ENCODE data around the gene BTRC.
A peak's percentile ranks its signal among the peaks of the same experiment; 100 is the strongest.

The BTRC gene

DNA sequence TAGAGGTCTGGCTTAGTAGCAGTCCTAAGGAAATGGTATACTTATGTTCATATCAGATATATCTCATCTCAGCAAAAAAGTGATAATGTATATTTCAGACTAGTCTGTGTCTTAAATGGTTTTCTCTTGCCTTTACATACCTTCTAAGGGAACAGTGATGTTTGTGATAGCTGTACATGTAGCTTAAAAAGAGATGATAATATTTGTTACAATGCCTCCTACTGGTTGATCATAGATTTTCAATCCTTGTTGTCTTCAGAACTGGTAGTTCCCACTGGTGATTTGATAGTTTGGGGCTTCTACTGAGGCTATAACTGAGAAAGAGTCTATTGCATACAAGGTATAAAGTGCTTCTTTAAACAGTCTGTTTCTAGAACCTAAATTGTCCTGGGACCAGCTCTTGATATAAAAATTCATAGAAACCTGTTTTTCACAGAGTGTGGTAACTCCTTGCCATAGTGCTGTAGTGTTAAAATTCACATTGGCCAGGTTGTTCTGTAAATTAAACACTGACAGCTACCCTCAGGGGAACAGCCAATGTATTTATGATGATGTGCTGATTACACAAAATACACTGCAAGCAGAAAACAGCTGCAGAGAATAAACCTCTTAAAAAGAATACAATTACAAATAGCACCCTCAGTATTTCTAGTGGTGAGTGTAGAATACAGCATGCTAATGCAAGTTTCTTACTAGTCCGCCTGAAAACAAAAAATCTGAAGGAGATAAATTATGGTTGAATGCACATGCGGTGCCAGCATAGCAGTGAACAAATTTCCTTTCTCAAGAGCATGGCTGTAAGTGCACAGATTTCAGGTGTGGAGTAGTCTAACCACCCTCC is 90.3 kb downstream of the BTRC start:
- DNase-seq (ENCODE audit: low read depth): peak; percentile 45

DNA sequence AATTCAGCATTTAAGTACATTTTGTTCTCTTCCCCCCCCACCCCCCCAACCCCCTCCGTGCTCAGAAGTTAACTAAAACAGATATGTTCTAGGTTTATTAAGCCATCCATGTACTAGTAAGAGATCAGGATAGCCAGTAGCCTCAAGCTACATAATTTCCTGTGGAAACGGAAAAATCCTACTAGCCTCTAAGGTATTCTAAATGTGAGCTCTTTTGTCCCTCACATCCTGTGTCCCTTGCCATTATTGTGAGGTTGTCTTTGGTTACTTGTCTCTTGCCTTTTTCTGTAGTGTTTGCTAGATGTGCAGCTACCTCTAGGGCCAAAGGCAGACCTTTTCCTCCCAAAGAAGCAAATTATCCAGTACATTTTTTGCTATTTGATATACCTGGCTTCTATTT is 92.1 kb downstream of the BTRC start:
- DNase-seq (ENCODE audit: low read depth): no peak

DNA sequence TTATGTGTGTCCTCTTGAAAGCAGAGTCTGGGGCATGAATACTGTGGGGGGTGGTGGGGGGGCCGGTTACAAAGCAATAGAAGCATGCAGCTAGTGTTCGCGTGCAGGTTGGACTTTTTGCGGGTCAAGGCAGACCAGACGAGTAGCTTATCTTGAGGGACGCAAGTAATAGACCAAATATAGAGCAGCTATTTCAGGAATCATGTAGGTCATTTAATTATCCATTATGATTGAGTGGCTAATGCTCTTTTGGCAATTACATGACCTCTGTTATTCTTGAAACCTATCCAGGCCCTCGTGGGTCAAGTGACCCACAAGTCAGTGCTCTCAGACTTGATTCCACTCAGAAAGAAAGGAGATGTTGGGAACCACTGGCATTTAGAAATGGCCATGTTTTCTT is 93.0 kb downstream of the BTRC start:
- no peak for DNase-seq (ENCODE audit: low read depth)

DNA sequence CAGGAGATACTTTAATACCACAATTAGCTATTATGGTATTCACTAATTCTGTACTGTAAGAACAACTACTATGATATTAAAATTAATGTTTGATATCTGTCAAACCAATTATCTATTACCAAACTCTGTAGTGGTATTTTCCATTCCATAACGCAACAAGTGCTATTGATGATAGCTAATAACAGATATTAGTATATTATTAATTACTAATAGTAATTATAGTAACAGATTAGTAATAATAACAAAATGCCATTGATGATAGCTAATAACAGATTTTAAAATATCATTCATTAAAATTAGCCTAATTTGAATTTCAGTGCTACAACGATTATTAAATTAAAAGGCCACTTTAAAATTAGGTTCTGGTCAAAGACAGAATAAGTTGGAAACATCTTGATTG is 93.5 kb downstream of the BTRC start:
- DNase-seq (ENCODE audit: low read depth): no peak

DNA sequence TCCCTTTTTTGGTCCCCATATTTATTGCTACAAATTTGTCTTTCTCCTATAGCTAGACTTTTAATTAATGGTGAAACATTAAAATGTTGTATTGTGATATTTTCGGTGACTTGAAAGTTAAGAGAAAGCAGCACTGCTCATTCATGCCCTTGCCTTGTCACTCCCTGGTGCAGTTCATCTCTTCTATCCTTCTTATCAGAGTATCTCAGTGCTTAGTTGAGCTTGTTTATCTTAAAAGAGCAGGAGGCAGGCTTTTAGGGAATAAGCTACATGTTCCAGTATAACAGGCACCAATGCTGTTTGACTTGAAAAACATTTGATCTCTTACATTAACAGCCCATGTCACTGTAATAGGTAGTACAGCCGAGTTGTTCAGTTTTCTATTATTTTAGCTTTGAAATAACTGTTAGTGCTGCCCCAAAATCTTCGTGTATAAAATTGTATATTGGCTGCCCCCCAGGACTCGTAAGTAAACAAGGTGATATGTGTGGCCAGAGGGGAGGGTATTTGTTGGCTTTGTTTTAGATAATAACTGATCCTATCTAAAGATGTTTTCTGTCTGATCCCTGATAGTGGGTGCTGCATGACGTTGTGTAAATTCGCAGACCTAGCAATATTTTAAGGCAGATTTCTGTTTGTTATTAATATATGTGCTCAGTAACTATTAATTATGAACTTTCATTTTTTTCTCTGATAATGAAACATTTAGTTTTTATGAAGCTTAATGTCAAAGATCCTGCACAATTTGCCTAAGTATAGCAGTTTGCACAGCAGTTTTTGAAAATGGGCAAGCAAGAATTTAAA is 96.5 kb downstream of the BTRC start:
- DNase-seq (ENCODE audit: low read depth): no peak

DNA sequence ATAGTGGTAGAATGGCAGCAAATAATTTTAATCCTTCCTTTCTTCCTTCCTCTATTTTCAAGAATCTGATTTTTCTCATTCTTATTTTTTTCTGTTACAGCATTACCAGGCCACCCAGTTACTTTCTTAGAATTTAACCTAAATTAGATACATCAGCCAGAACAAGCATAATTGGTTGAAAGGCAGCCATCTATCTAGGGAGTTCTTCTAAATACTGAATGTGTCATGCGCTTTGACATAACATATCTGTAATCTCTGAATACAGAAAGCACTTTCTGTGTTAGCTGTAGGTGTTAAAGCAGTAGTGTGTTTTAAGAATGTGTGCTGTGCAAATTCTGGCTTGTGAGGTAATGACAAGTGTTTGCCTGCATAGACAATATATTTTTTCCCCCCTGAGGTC is 97.3 kb downstream of the BTRC start:
- DNase-seq (ENCODE audit: low read depth): no peak

DNA sequence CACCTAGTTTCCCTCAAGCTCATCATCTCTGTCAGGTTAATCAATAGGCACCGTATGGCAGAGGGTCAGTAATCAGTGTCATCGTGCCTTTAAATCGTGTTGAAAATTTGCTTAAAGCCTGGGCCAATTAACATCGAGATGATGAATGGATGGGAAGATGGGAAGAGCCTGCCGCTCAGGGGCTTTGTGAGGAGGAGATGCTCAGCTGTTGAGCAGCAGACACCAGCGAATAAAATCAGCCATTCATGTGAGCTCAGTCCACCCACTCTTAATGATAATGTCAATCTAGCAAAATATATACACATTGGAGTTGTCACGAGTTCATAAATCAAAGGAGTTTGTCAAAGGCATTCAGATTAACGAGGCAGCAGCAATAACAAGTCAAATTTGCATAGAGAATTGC is 97.7 kb downstream of the BTRC start:
- no peak for DNase-seq (ENCODE audit: low read depth)

DNA sequence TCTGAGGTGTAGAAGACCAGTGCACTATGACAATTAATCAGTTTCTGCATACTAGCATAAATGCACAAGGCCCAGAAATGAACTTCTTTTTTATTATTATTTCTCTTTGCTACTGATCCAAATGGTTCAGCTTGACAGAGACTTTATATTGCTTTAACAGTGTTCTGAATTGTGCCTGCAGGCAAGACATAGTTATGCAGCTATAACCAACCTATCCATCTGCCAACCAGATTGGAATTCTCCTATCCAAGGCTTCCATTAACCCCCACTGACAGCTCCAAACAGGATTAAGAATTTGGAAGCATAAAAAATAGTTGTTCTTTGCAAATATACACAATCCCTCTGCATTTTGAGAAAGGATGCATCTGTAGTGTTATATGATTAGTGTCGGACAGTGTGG is 98.2 kb downstream of the BTRC start:
- no peak for DNase-seq (ENCODE audit: low read depth)

DNA sequence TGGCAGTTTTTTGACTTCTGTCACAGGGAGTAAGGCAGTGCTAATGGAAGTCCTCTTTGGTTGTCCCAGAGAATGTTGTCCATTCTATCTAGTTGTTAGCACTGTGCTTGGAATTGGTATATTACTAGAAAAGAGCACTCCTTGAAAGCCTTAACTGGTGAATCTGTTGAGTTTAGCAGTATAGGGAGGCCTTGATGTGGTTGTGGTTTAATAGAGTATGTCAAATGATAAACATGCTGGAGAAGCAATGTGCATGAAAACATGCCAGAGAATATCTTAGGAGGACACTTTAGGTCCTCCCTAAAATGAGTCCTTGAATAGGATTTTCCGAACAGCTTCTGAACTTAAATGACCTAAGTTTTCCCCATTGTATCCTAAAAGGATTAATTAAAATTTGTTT is 98.6 kb downstream of the BTRC start:
- no peak for DNase-seq (ENCODE audit: low read depth)

DNA sequence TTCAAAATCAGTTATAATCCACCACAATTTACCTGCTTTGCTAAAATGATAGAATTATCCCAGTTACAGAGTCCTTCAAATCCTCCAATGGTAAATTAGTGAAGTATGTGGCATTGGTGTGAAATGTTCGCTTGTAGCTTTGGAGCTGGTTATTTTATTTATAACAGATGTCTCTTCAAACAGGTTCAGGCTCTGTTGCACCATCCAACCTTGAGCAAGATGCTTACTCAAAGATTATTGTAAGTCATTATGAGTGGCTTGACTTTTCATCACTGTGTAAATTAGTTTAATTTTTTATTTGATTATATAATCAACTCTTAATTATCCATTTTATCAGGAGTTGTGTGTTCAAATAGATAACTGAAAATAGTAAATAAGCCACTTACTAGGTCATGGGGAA is 99.4 kb downstream of the BTRC start:
- no peak for DNase-seq (ENCODE audit: low read depth)

DNA sequence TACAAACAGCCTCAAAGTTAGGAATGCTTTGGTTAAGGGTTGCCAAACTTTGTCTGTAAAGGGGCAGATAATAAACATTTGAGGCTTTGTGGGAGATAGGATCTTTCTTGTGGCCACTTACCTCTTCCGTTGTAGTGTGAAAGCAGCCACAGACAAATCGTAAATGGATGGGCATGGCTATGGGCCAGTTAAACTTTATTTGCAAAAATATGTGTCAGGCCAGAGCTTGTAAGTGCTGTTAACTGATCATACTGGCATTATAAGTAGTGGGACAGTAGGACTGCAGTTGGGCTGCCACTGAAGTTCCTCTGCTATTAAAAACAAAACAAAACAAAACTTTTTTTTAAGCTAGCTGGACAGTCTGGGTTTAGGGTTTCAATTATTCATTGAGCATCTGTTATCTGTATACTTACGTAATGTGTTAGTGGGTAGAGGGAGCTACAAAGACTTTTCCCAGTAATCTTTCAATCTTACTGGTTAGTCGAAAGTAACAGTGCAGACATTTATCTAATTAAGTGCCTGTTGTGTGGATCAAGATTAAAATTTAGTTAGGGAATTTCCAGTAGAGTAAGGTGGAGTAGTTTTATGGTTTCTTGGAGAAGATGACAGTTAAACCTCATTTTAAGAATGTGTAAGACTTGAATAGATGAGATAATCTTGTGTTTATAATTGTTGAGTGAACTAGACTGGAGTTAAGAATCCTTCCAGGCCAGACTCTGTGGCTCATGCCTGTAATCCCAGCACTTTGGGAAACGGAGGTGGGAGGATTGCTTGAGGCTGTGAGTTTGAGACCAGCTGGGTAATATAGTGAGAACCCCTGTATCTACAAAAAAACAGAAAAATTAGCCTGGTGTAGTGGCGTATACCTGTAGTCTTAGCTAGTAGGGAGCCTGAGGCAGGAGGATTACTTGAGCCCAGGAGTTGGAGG is 100.1 kb downstream of the BTRC start:
- DNase-seq (ENCODE audit: low read depth): peak; percentile 4

DNA sequence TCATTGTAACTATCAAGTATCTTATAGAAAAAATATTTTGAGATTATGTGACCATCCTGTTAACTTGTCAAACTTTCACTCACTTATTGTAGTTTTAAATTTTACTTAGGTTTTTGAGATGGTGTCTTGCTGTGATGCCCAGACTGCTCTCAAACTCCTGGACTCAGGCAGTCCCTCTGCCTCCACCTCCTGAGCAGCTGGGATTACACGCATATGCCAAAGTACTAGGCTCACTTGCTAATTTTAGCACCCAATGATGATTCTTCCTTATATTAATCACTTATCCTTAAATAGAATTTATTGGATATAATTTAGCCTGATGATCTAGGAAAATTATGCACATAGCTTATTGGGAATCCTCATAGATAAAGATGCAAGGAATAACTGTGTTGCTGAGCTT is 104.9 kb downstream of the BTRC start:
- DNase-seq (ENCODE audit: low read depth): no peak

DNA sequence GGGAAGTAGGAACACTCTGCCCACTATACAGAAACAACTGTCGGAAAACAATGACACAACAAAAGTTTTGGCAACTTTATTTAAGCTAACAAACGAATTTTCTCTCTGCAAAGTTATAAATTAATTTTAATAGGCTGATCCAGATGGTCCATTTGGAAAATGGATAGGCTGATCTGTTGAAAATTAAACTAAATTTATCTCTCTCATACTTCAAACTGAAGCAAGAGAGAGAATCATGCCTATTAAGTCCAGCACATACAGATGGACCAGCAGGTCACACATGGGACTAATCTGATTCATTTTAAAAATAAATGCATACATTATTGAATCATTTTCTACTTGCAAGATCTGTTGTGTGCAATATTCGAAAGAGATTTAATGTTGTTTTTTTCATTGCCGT is 110.1 kb downstream of the BTRC start:
- DNase-seq (ENCODE audit: low read depth): no peak

DNA sequence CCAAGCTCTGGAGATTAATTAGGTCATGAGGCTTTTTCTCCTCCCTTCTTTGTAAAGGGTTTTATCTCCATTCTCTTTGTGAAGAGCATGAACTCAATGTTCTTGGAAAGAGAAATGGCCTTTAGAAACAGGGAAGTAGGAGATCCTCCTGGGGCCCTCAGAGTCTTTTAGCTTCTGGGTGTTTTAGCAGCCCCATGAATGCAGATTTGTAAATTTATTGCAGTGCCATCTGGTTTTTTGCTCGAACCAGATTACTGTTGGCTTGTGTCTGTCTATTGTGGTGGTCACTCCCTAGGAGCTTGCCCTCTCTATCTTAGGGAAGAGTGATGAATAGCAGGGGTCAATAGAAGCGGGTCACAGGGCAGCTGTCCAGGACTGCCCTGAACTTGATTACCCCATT is 110.6 kb downstream of the BTRC start:
- DNase-seq (ENCODE audit: low read depth): no peak

DNA sequence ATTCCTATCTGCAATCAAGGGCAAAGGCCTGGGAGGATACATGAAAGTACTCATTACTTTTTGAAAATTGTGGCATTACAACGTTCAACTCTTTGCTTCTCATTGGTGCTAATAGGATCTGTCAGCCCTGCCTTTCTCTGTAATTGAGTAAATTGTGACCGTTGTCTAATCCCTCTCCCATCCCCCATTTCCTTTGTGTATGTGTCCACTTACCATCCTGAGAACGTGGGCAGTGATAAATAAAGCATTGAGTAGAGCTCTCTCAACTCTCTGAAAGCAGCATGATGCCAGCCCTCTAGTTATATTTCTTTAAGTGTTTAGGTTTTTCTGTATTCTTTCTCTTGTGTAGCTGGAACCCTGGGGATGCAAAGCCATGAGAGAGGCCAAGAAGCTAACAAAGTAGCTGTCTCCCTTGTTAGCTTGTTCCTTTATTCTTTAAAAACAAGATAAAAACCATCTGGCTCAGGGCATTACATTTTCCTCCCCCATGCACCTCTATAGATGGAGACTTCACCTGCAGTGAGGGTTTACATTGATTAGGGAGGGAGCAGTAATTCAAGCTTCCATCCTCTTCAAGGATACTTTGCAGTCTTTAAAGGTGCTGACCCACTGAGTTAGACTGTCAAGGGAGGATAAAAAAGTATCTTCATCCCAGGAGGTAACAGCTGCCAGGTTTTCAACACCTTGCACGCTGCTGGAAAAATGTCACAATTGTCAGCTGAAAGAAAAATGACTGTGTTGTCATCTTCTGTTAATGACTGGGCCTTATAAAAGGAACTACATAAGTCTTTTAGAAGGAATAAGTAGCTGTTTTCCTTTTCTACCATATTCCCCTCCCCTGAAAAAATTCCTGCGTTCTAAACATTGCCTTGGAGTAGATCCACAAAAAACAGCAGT is 112.3 kb downstream of the BTRC start:
- no peak for DNase-seq (ENCODE audit: low read depth)

DNA sequence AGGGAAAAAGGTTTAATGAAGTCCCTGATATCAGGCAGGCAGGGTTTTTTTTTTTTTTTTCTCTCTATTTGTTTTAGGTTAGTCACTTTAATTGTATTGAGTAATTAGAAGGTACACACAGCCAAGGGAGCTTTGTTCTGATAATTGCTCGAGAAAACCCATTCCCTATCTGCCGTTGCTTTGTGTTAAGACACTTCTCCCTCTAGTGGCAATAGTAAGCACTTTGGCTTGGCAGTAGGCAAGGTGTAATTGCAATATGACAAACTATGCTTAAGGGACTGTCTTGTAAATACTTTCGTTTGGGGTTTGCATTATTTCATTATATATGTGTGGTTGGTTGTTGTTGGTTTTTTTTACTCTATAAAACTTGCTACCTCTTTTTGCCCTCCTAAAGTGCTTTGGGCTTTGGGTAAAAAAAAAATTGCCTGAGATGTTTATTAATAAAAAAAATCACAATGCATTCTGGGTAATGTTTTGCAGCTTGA is 113.4 kb downstream of the BTRC start:
- peak; percentile 82 for DNase-seq (ENCODE audit: low read depth)

DNA sequence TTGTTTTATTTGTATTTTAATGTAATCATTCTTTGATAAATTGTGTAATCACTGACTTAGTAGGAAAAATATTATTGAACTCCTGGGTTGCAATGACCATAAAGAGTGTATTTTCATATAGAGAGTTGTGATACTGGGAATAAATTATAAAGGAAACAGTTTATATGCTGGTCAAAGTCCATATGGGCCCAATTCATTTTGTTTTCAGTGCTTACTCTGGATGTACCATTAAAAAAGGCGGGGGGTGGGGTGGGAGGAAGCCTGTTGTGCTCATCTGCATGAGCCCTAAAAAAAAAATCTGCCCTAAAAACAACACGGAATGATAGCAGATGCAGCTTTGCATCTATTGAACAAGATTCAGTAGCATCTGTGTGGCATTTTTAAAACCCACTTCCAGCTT is 114.2 kb downstream of the BTRC start:
- no peak for DNase-seq (ENCODE audit: low read depth)

DNA sequence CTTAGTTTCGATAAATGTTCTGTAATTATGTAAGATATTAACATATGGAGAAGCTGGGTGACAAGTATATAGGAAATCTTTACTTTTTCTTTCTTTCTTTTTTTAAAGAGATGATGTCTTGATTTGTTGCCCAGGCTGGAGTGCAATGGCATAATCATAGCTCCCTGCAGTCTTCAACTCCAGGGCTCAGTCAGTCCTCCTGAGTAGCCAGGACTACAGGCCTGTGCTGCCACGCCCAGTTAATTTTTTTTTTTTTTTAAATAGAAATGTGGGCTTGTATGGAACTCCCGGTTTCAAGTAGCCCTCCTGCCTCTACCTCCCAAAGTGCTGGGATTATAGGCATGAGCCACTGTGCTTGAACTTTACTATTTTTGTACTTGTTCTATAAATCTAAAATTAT is 122.4 kb downstream of the BTRC start:
- DNase-seq (ENCODE audit: low read depth): no peak

DNA sequence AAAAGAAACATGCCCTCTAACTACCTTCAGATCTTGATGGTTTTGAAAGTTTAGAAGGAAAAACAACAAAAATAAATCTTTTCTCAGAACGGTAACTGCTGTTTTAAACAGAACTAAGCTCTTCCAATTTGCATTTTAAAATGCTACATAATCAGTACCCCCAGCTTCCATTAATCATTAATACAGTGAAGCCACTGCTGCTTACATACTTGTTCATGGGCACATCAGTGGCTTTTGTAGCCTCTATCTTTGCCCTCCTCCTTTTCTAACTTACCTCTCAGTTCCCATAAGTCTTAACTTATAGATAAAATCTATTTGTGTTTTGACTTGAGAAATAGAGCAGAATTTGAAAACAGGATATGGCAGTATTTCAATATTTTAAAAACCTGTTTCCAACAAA is 125.0 kb downstream of the BTRC start:
- DNase-seq (ENCODE audit: low read depth): no peak

DNA sequence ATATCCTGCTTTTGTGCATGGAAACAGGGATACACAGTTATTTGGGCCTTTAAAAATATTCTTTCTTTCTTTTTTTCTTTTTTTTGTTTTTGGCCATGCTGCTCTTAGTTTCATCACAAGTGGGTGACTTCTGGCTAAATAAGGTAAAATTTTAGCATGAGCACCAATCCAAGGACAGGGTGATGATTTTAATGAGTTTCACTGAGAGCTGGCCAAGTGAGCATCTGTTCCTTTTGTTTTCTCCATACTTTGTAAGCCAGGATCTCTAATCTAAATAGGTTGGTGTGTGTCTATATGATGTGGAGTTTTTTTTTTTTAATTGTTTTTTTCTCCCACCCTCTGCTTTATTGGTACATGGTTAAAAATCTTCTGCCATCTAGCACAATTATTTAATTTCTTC is 127.3 kb downstream of the BTRC start:
- DNase-seq (ENCODE audit: low read depth): no peak

DNA sequence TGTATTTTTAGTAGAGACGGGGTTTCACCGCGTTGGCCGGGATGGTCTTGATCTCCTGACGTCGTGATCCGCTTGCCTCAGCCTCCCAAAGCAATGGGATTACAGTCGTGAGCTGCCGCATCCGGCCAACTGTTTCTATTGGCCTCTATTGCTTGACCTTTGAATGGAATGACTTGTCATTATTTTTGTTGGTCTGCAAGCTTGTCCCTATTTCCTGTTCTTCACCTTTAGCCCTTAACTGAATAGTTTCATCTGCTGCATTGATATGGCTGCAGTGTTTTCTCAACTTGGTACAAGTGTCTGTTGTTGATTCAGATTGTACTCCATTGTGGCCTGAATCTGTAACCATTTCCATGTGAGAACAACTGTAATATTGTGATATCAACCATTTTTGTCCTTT is 128.6 kb downstream of the BTRC start:
- no peak for DNase-seq (ENCODE audit: low read depth)

Measured in ELR (cell line).